KBM-7 (cell line): ENCODE data around the gene IPO11.

ENCODE experiments used
- DNase-seq: peaks from one replicate; pipeline ENCODE4 v3.0.0-alpha.2; 2015
- in situ Hi-C: fragments of 300-500 bp; cut with MboI; formaldehyde crosslinking; loops from 2 replicates; pipeline ENCODE4 v1.14.3; 2020; ENCODE audit warnings: low sequenced_read_pairs, low pct_unique_long_range_greater_than_20kb, mixed read lengths

Gene IPO11

GRCh38 chr5:62412549-62413329 lies at the start of gene IPO11:
Gene IPO11 (plus strand): TSS chr5:62412763. CDS start chr5:62437280, 24,517 bp downstream.
- in situ Hi-C loops = no loop called here
- peak; percentile 98 for DNase-seq

DNA sequence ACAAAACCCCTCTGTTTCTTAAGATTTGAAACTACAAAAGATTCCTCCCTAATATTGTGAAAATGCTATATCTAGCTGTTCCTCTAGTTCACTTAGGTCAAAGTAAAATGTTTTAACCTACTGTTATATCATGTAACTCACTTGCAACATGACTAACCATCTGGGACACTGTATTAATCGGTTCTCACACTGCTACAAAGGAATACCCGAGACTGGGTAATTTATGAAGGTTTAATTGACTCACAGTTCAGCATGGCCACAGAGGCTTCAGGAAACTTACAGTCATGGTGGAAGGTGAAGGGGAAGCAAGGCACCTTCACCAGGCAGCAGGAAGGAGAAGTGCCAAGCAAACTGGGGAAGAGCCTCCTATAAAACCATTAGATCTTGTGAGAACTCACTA lies 43.5 kb upstream of the IPO11 start:
- in situ Hi-C loops = no loop called here
- peak; percentile 8 for DNase-seq

DNA sequence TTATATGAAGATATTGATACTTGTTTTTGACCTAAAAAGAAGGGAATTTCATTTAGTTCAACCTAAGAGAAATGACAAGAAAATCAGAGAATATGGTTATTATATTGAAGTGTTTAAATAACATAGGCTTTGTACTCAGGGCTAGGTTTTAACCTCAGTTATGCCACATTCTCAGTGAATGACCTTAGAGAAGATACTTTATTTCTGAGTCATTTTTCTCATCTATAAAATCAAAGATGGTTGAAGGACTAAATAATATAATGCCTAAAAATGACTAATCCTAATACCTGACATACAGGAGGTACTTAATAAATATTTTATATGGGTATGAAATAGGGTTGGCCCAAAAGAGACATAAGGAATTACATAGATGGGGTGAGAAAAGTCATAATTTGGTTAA lies 41.2 kb upstream of the IPO11 start:
- in situ Hi-C loops = no loop called here
- DNase-seq = no peak

DNA sequence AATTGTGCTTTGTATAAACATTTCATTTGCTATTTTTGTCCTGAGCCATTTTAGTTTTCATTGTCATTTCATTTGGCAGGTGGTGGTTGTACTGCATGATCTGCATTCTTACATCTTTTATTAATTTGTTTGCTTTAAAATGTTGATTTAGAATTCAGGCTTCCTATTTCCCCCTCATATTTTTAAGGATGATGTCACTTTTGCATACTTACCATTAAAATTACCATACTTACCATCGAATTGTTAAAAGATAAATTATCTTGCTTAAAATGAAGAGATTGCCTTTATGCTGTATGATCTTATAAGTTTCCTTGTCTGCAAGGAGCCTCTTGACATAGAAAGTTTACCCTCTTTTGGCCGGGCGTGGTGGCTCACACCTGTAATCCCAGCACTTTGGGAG lies 40.0 kb upstream of the IPO11 start:
- in situ Hi-C loops = no loop called here
- no peak for DNase-seq

GRCh38 chr5:62373382-62373781 lies 39.2 kb upstream of the IPO11 start:
- DNase-seq = no peak
- in situ Hi-C loops = no loop called here

DNA sequence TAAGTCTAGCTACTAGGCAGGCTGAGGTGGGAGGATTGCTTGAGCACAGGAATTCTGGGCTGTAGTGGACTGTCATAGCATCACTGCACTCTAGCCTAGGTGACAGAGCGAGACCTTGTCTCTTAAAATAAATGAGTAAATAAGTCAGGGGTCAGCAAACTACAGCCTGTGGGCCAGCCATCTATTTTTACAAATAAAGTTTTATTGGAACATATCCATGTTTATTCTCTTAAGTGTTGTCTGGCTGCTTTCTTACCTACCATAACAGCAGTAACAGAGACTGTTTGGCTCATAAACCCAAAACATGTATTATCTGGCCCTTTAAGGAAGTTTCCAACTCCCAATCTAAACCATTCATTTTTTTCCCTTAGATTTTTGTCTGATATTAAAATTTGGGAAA lies 38.5 kb upstream of the IPO11 start:
- DNase-seq = no peak
- in situ Hi-C loops = no loop called here

DNA sequence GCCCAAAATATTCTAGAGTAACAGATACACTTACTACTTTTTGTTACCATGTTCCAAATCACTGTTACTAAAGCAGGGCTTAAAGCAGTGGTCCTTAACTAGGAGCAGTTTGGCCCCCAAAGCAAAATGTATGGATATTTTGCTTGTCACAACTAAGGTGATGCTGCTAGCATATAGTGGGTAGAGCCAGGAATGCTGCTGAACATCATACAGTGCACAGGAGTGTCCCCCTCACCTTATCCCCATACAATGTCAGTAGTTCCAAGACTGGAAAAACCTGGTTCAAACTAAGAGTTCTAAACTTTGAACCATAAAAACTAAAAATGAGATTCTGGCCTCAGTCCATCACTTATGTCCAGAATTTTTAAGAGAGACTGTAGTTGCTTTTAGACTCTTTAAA lies 36.9 kb upstream of the IPO11 start:
- no peak for DNase-seq
- in situ Hi-C loops = no loop called here

- DNase-seq = no peak
Measured at GRCh38 chr5:62376064-62376463, 36.5 kb upstream of the IPO11 start.

GRCh38 chr5:62385131-62385530 lies 27.4 kb upstream of the IPO11 start:
- in situ Hi-C loops = no loop called here
- DNase-seq = no peak

More at GRCh38 chr5:62376064-62376463, 36.5 kb upstream of the IPO11 start:
- in situ Hi-C loops = no loop called here

DNA sequence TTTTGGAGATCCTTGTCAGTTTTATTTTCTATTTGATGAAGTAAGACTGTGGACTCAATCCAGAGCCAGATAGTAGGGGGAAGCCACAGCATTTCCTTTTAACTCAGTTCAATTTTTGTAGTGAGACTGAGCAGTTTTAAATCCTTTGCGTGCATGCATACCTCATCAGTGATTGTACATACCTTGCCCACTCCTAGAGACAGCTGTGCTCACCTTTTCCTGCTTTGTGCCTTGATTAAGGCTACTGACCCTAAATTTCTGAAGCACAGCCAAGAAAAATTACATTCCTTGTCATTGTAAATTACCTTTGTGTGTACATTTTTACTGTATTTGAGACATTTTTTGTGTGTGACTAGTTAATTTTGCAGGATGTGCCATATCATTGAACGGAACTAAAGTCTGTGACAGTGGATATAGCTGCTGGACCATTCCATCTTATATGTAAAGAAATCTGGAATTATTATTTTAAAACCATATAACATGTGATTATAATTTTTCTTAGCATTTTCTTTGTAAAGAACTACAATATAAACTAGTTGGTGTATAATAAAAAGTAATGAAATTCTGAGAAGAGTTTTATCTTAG lies 26.7 kb upstream of the IPO11 start:
- DNase-seq = no peak
- in situ Hi-C loops = no loop called here

DNA sequence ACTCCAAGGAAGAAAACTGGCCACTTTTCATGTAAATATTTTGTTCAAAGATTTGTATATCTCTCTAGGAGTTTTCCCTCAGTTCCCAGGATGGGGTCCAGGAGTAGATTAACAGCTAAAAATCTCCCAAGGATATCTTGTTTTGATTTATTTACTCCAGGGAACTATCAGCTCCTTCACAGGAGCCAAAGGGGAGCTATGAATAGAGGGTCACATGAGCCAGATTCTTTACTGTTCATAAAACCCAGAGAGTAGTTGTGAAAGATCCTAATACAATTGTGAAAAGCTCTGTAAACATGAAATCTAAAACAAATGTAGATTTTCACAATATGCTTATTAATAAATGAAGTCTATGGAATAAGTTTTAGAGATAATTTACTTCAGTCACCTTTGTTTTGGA lies 25.7 kb upstream of the IPO11 start:
- DNase-seq = no peak
- in situ Hi-C loops = no loop called here

GRCh38 chr5:62395210-62395950 lies 17.2 kb upstream of the IPO11 start:
- in situ Hi-C loops = no loop called here
- no peak for DNase-seq

GRCh38 chr5:62403411-62404250 lies 8.9 kb upstream of the IPO11 start, which contains the start of gene DIMT1:
Gene DIMT1 (minus strand): TSS chr5:62403905. CDS start chr5:62403772, 133 bp downstream.
- peak; percentile 98 for DNase-seq
- in situ Hi-C loops = no loop called here

DNA sequence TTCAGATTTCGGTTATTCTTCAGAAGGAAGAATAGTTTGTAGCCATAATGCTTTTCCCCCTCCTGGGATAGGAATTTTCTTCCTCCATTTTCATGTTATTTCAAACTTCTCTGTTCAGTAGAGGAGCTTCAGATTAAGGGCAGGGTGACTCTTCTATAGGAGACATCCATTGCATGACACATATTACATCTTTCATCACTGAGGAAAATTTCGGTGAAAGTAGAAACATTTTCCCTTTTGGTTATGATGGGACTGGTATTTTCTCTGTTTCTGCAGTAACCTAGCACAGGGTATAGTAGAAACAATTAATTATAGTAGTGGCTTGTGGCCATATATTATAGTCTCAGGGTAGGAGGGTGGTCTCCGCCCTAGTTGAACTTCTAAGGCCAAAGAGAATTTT lies 1.1 kb downstream of the IPO11 start:
- DNase-seq = no peak

GRCh38 chr5:62418462-62419076 lies 6.0 kb downstream of the IPO11 start:
- in situ Hi-C loops = no loop called here

More for the DNA sequence above, 1.1 kb downstream of the IPO11 start:
- in situ Hi-C loops = no loop called here

DNA sequence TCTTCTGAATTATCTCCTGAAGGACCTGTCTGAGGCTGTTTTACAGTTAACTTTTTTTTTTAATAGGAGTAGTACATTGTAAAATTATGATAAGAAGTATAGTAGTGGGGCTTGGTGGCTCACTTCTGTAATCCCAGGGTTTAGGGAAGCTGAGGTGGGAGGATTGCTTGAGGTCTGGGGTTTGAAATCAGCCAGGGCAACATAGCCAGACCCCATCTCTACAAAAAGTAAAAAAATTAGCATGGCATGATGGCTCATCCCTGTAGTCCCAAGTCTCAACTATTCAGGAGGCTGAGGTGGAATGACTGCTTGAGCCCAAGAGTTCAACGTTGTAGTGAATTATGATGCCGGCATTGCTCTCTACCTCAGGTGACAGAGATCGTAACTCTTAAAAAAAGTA lies 7.0 kb downstream of the IPO11 start:
- no peak for DNase-seq
- in situ Hi-C loops = no loop called here

More at GRCh38 chr5:62418462-62419076, 6.0 kb downstream of the IPO11 start:
- no peak for DNase-seq

GRCh38 chr5:62421414-62421813 lies 8.9 kb downstream of the IPO11 start:
- DNase-seq = no peak
- in situ Hi-C loops = no loop called here

GRCh38 chr5:62424763-62425162 lies 12.2 kb downstream of the IPO11 start:
- DNase-seq = no peak
- in situ Hi-C loops = no loop called here
